ENCODE data around the gene ASPA. TPM values are rescaled to one million over a fixed set of nuclear protein-coding genes. Genes with fewer than 3 reads are reported as not detected.
A peak's percentile ranks its signal among the peaks of the same experiment; 100 is the strongest.

ASPA gene
- total RNA-seq, 1 donor from 2014 or later: not detected

DNA sequence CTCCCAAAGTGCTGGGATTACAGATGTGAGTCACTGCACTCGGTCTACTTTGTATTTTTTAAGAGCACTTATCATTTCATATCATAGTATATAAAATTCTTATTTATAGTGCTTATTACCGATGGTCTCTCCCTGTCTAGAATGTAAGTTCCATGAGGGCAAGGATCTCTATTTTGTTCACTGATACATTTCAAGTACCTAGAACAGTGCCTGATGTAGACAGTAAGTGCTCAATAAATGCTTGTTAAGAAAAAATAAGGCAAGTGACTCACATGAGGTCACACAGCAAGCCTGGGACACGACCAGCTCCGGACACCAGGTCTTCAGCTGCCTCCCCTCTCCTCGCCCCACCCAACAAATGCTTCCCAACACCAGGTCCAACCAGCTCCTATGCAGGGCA, 58.0 kb downstream of the ASPA start:
- Histone ChIP-seq H4K20me1 (ENCODE audit: insufficient read depth, low read length) (no peaks in the 10 kb centered on the region), H3K4me3 (ENCODE audit: insufficient read depth, low read depth, low read length) (no peak overlapping the region), H3K36me3 (ENCODE audit: insufficient read depth, low read length) (no peaks in the 10 kb centered on the region), H3K27ac (ENCODE audit: low read depth, low read length) (no peak overlapping the region), H3K79me2 (ENCODE audit: insufficient read depth, low read length) (no peaks in the 10 kb centered on the region), H3K4me1 (ENCODE audit: insufficient read depth, low read length) (peaks cover 6% of the 10 kb centered on the region), H2AFZ (ENCODE audit: low read depth, low read length) (no peak overlapping the region), H3K27me3 (ENCODE audit: insufficient read depth, low read length) (no peaks in the 10 kb centered on the region), H3K4me2 (ENCODE audit: low read length) (no peak overlapping the region), H3K9me3 (ENCODE audit: insufficient read depth, low read depth, low read length) (no peaks in the 10 kb centered on the region), H3K9ac (ENCODE audit: low read length) (no peak overlapping the region)
- TF ChIP-seq, protein P1, sequence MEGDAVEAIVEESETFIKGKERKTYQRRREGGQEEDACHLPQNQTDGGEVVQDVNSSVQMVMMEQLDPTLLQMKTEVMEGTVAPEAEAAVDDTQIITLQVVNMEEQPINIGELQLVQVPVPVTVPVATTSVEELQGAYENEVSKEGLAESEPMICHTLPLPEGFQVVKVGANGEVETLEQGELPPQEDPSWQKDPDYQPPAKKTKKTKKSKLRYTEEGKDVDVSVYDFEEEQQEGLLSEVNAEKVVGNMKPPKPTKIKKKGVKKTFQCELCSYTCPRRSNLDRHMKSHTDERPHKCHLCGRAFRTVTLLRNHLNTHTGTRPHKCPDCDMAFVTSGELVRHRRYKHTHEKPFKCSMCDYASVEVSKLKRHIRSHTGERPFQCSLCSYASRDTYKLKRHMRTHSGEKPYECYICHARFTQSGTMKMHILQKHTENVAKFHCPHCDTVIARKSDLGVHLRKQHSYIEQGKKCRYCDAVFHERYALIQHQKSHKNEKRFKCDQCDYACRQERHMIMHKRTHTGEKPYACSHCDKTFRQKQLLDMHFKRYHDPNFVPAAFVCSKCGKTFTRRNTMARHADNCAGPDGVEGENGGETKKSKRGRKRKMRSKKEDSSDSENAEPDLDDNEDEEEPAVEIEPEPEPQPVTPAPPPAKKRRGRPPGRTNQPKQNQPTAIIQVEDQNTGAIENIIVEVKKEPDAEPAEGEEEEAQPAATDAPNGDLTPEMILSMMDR (IDR thresholded peaks at IDR 0.05; ENCODE audit: insufficient read depth, low read depth, low read length): no peak
- no peak for TF ChIP-seq EZH2 (IDR thresholded peaks at IDR 0.05; ENCODE audit: insufficient read depth, low read length)
- H3K9me3 Mint-ChIP-seq (ENCODE audit: unreplicated experiment): peaks cover 3% of the 10 kb centered on the region
- FAIRE-seq (no peak), DNase-seq (ENCODE audit: low read depth) (no peak)
- H3K27me3 Mint-ChIP-seq (ENCODE audit: low read depth, unreplicated experiment): peaks cover 15% of the 10 kb centered on the region
- no peak overlapping the region for H3K4me3 Mint-ChIP-seq (ENCODE audit: unreplicated experiment)
- H3K27ac Mint-ChIP-seq (ENCODE audit: unreplicated experiment): no peak overlapping the region
- H3K36me3 Mint-ChIP-seq (ENCODE audit: low read depth, unreplicated experiment): no peaks in the 10 kb centered on the region
- H3K4me1 Mint-ChIP-seq (ENCODE audit: low read depth, unreplicated experiment): no peaks in the 10 kb centered on the region

DNA sequence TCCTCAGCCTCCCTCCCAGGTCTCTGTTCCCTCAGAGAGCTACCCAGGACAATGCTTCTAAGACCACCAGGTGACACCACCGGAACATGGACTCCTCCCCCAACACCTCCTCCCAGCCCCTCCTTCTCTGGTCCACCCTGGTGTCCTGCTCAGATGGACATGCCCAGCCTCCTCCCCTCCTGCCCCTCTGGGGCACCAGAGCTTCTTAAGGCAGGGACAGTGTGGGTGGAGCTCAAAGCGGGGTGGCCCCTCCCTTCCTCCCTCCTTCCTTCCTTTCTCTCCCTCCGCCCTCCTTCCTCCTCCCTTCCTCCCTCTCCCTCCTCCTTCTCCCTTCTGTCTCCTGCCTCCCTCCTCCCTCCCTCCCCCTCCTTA, 59.1 kb downstream of the ASPA start:
- Mint-ChIP-seq H3K27me3 (ENCODE audit: low read depth, unreplicated experiment) (peaks cover 15% of the 10 kb centered on the region), H3K27ac (ENCODE audit: unreplicated experiment) (no peak overlapping the region), H3K4me3 (ENCODE audit: unreplicated experiment) (no peak overlapping the region), H3K9me3 (ENCODE audit: unreplicated experiment) (peaks cover 3% of the 10 kb centered on the region), H3K4me1 (ENCODE audit: low read depth, unreplicated experiment) (no peaks in the 10 kb centered on the region), H3K36me3 (ENCODE audit: low read depth, unreplicated experiment) (no peaks in the 10 kb centered on the region)
- Histone ChIP-seq H3K27me3 (ENCODE audit: insufficient read depth, low read length) (no peaks in the 10 kb centered on the region), H3K79me2 (ENCODE audit: insufficient read depth, low read length) (no peaks in the 10 kb centered on the region), H2AFZ (ENCODE audit: low read depth, low read length) (peak overlapping the region; percentile 52), H3K4me1 (ENCODE audit: insufficient read depth, low read length) (no peaks in the 10 kb centered on the region), H3K27ac (ENCODE audit: low read depth, low read length) (no peak overlapping the region), H4K20me1 (ENCODE audit: insufficient read depth, low read length) (no peaks in the 10 kb centered on the region), H3K9ac (ENCODE audit: low read length) (no peak overlapping the region), H3K36me3 (ENCODE audit: insufficient read depth, low read length) (no peaks in the 10 kb centered on the region), H3K4me2 (ENCODE audit: low read length) (peak overlapping the region; percentile 92), H3K9me3 (ENCODE audit: insufficient read depth, low read depth, low read length) (no peaks in the 10 kb centered on the region), H3K4me3 (ENCODE audit: insufficient read depth, low read depth, low read length) (no peak overlapping the region)
- FAIRE-seq: no peak
- TF ChIP-seq, protein P1 (IDR thresholded peaks at IDR 0.05; ENCODE audit: insufficient read depth, low read depth, low read length): no peak
- no peak for TF ChIP-seq EZH2 (IDR thresholded peaks at IDR 0.05; ENCODE audit: insufficient read depth, low read length)
- no peak for DNase-seq (ENCODE audit: low read depth)

GRCh38 chr17:3535253-3535995, 59.6 kb downstream of the ASPA start:
- peak overlapping the region; percentile 57 for H3K4me3 ChIP-seq (ENCODE audit: insufficient read depth, low read depth, low read length)
- H3K9me3 ChIP-seq (ENCODE audit: insufficient read depth, low read depth, low read length): no peaks in the 10 kb centered on the region
- no peaks in the 10 kb centered on the region for H3K36me3 ChIP-seq (ENCODE audit: insufficient read depth, low read length)
- FAIRE-seq: no peak
- H3K79me2 ChIP-seq (ENCODE audit: insufficient read depth, low read length): no peaks in the 10 kb centered on the region
- Mint-ChIP-seq H3K27ac (ENCODE audit: unreplicated experiment) (no peak overlapping the region), H3K27me3 (ENCODE audit: low read depth, unreplicated experiment) (peaks cover 19% of the 10 kb centered on the region), H3K4me1 (ENCODE audit: low read depth, unreplicated experiment) (no peaks in the 10 kb centered on the region), H3K4me3 (ENCODE audit: unreplicated experiment) (peak overlapping the region; percentile 62), H3K36me3 (ENCODE audit: low read depth, unreplicated experiment) (no peaks in the 10 kb centered on the region), H3K9me3 (ENCODE audit: unreplicated experiment) (peaks cover 3% of the 10 kb centered on the region)
- no peak overlapping the region for H3K27ac ChIP-seq (ENCODE audit: low read depth, low read length)
- DNase-seq (ENCODE audit: low read depth): peak; percentile 64
- peaks cover 1% of the 10 kb centered on the region for H3K27me3 ChIP-seq (ENCODE audit: insufficient read depth, low read length)
- H3K9ac ChIP-seq (ENCODE audit: low read length): peak overlapping the region; percentile 69
- H3K4me1 ChIP-seq (ENCODE audit: insufficient read depth, low read length): no peaks in the 10 kb centered on the region
- H2AFZ ChIP-seq (ENCODE audit: low read depth, low read length): peak overlapping the region; percentile 95
- peak overlapping the region; percentile 92 for H3K4me2 ChIP-seq (ENCODE audit: low read length)
- no peaks in the 10 kb centered on the region for H4K20me1 ChIP-seq (ENCODE audit: insufficient read depth, low read length)
- TF ChIP-seq EZH2 (IDR thresholded peaks at IDR 0.05; ENCODE audit: insufficient read depth, low read length): no peak
- TF ChIP-seq, protein P1 (IDR thresholded peaks at IDR 0.05; ENCODE audit: insufficient read depth, low read depth, low read length): peak; percentile 34
